SK-N-SH treated with all-trans-retinoic acid at 6 μM for 48 hours (cell line): ENCODE measurements around the gene LRRIQ1.

Source experiments
- ATAC-seq: fragments of 200-7000 bp; cut with Tn5 transposase; 3 replicates; pipeline ENCODE4 v1.9.1; 2020; ENCODE audit warnings: mild to moderate bottlenecking, moderate library complexity
- ARNTL ChIP-seq: fragments of 450-650 bp; formaldehyde crosslinking; IDR thresholded peaks from 2 replicates; pipeline ENCODE4 v1.5.0; 2020; ENCODE audit warnings: low read depth, mild to moderate bottlenecking, moderate library complexity, borderline replicate concordance
- BACH2 ChIP-seq: fragments of 250-450 bp; sonication (Bioruptor Pico); IDR thresholded peaks from 2 replicates; pipeline ENCODE4 v1.9.0; 2021; ENCODE audit warnings: mild to moderate bottlenecking, borderline replicate concordance
- CSDC2 ChIP-seq: fragments of 250-450 bp; sonication (Bioruptor Pico); IDR thresholded peaks from 2 replicates; pipeline ENCODE4 v1.5.0; 2020; ENCODE audit warnings: mild to moderate bottlenecking, moderate library complexity
- ESRRG ChIP-seq: fragments of 250-450 bp; sonication (Bioruptor Pico); IDR thresholded peaks from 2 replicates; pipeline ENCODE4 v1.6.1; 2021; ENCODE audit warnings: mild to moderate bottlenecking
- GLIS3 ChIP-seq: fragments of 250-450 bp; sonication (Bioruptor Pico); IDR thresholded peaks from 2 replicates; pipeline ENCODE4 v1.5.0; 2020; ENCODE audit warnings: mild to moderate bottlenecking, moderate library complexity
- ISL1 ChIP-seq: fragments of 250-450 bp; sonication (Bioruptor Pico); IDR thresholded peaks from 2 replicates; pipeline ENCODE4 v2.1.2; 2022; ENCODE audit warnings: mild to moderate bottlenecking, moderate library complexity
- OSR1 ChIP-seq: fragments of 250-450 bp; sonication (Bioruptor Pico); IDR thresholded peaks from 2 replicates; pipeline ENCODE4 v1.8.0; 2022; ENCODE audit warnings: moderate library complexity, mild to moderate bottlenecking, inconsistent platforms
- PPARA ChIP-seq: fragments of 250-450 bp; sonication (Bioruptor Pico); IDR thresholded peaks from 2 replicates; pipeline ENCODE4 v1.5.0; 2020; ENCODE audit warnings: mild to moderate bottlenecking, borderline replicate concordance
- RARB ChIP-seq: fragments of 250-450 bp; sonication (Bioruptor Pico); IDR thresholded peaks from 2 replicates; pipeline ENCODE4 v1.8.0; 2021; ENCODE audit warnings: mild to moderate bottlenecking, moderate library complexity
- SNAI2 ChIP-seq: fragments of 250-450 bp; sonication (Bioruptor Pico); IDR thresholded peaks from 2 replicates; pipeline ENCODE4 v1.5.0; 2020; ENCODE audit warnings: mild to moderate bottlenecking, moderate library complexity
- TCF4 ChIP-seq: fragments of 250-450 bp; sonication (Bioruptor Pico); IDR thresholded peaks from 2 replicates; pipeline ENCODE4 v1.8.0; 2021; ENCODE audit warnings: mild to moderate bottlenecking, moderate library complexity, borderline replicate concordance
- TOX ChIP-seq: fragments of 250-450 bp; sonication (Bioruptor Pico); IDR thresholded peaks from 2 replicates; pipeline ENCODE4 v1.8.0; 2021; ENCODE audit warnings: mild to moderate bottlenecking, moderate library complexity, borderline replicate concordance
- ZC3H10 ChIP-seq: fragments of 250-450 bp; sonication (Bioruptor Pico); IDR thresholded peaks from 2 replicates; pipeline ENCODE4 v1.5.1; 2021; ENCODE audit warnings: mild to moderate bottlenecking, moderate library complexity
- ZFP3 ChIP-seq: fragments of 250-450 bp; sonication (Bioruptor Pico); IDR thresholded peaks from 2 replicates; pipeline ENCODE4 v1.5.0; 2020; ENCODE audit warnings: mild to moderate bottlenecking, moderate library complexity
- ZFP30 ChIP-seq: fragments of 450-650 bp; formaldehyde crosslinking; IDR thresholded peaks from 2 replicates; pipeline ENCODE4 v1.5.0; 2022; ENCODE audit warnings: mild to moderate bottlenecking, moderate library complexity
- ZNF565 ChIP-seq: fragments of 450-650 bp; formaldehyde crosslinking; conservative IDR thresholded peaks from 2 replicates; pipeline ENCODE4 v1.5.0; 2020; ENCODE audit warnings: low read depth, mild to moderate bottlenecking, moderate library complexity
- ZNF70 ChIP-seq: fragments of 450-650 bp; formaldehyde crosslinking; IDR thresholded peaks from 2 replicates; pipeline ENCODE4 v1.5.0; 2020; ENCODE audit warnings: mild to moderate bottlenecking, moderate library complexity
- ZNF8 ChIP-seq: fragments of 450-650 bp; formaldehyde crosslinking; IDR thresholded peaks from 2 replicates; pipeline ENCODE4 v1.5.0; 2020; ENCODE audit warnings: mild to moderate bottlenecking, moderate library complexity
- TF ChIP-seq, protein P1 (sequence below): fragments of 250-450 bp; sonication (Bioruptor Pico); IDR thresholded peaks from 2 replicates; pipeline ENCODE4 v1.8.0; 2020; ENCODE audit warnings: mild to moderate bottlenecking, moderate library complexity, borderline replicate concordance
- TF ChIP-seq, protein P2 (sequence below): fragments of 250-450 bp; sonication (Bioruptor Pico); IDR thresholded peaks from 2 replicates; pipeline ENCODE4 v1.8.0; 2021; ENCODE audit warnings: low read depth, mild to moderate bottlenecking, moderate library complexity, borderline replicate concordance
- TF ChIP-seq, protein P3 (sequence below): fragments of 250-450 bp; sonication (Bioruptor Pico); IDR thresholded peaks from 2 replicates; pipeline ENCODE4 v1.5.1; 2020; ENCODE audit warnings: low read depth, mild to moderate bottlenecking, moderate library complexity
- TF ChIP-seq, protein P4 (sequence below): fragments of 250-450 bp; sonication (Bioruptor Pico); IDR thresholded peaks from 2 replicates; pipeline ENCODE4 v1.5.1; 2021; ENCODE audit warnings: mild to moderate bottlenecking, moderate library complexity
- TF ChIP-seq, protein P5 (sequence below): fragments of 250-450 bp; sonication (Bioruptor Pico); IDR thresholded peaks from 2 replicates; pipeline ENCODE4 v1.5.0; 2020; ENCODE audit warnings: mild to moderate bottlenecking, moderate library complexity

LRRIQ1 gene

DNA sequence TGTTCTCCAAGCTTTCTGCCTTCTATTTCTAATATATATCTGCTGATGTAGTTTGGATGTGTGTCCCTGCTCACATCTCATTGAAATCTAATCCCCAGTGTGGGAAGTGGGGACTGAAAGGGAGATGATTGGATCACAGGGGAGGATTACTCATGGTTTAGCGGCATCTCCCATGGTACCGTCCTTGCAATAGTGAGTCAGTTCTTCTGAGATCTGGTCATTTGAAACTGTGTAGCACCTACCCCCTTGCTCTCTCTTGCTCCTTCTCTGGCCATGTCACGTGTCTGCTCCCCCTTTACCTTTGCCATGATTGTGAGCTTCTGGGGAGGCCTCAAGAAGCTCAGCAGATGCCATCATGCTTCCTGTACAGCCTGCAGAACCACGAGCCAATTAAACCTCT lies 217.7 kb downstream of the LRRIQ1 start:
- no peak for TF ChIP-seq ZNF8
- no peak for ATAC-seq

DNA sequence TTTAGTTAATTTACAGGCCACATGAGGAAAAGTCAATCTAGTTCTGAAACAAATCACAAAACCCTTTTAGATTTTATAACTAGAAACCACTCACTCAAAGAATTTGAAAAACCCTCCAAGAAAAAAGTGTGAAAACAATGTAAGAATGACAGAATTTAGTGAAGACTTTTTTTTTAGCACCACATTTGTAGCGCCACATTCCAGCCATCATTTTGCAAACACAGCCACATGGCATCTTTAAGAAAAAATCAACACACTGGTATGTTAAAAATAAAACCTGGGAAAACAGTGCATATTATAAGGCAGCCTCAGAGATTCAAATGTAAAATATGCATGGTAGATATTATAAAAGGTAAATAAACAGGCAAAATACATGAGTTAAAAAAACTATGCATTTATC lies 221.5 kb downstream of the LRRIQ1 start:
- no peak for ATAC-seq
- no peak for TF ChIP-seq SNAI2 (CRISPR knock-in tag)
- TF ChIP-seq PPARA (CRISPR knock-in tag), result no peak
- TF ChIP-seq ZFP30, result no peak
- no peak for TF ChIP-seq ZC3H10
- no peak for TF ChIP-seq ZNF565 (CRISPR knock-in tag)
- TF ChIP-seq ISL1, result no peak
- TF ChIP-seq CSDC2 (CRISPR knock-in tag), result no peak
- no peak for TF ChIP-seq ZNF70 (CRISPR knock-in tag)
- no peak for TF ChIP-seq GLIS3 (CRISPR knock-in tag)
- TF ChIP-seq, protein P1, sequence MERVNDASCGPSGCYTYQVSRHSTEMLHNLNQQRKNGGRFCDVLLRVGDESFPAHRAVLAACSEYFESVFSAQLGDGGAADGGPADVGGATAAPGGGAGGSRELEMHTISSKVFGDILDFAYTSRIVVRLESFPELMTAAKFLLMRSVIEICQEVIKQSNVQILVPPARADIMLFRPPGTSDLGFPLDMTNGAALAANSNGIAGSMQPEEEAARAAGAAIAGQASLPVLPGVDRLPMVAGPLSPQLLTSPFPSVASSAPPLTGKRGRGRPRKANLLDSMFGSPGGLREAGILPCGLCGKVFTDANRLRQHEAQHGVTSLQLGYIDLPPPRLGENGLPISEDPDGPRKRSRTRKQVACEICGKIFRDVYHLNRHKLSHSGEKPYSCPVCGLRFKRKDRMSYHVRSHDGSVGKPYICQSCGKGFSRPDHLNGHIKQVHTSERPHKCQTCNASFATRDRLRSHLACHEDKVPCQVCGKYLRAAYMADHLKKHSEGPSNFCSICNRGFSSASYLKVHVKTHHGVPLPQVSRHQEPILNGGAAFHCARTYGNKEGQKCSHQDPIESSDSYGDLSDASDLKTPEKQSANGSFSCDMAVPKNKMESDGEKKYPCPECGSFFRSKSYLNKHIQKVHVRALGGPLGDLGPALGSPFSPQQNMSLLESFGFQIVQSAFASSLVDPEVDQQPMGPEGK, result no peak
- no peak for TF ChIP-seq TCF4 (CRISPR knock-in tag)

DNA sequence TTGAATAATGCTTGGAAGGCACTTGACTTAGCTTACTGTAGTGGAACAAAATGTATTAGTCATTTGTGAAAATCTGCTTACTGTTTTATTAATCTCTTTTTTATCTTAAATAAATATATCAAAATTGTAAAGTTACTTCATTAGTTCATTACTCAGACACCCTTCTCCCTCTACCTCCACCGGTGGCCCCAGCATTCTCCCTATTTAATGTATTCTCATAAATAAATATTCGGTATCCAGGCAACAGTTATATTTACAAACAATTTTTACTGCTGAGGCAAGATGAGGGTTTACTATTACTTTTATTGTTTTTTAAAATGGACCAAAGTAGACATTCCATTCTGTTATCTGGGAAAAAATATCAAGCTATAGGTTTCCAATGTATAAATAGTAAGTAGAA lies 224.3 kb downstream of the LRRIQ1 start:
- ATAC-seq, result no peak

DNA sequence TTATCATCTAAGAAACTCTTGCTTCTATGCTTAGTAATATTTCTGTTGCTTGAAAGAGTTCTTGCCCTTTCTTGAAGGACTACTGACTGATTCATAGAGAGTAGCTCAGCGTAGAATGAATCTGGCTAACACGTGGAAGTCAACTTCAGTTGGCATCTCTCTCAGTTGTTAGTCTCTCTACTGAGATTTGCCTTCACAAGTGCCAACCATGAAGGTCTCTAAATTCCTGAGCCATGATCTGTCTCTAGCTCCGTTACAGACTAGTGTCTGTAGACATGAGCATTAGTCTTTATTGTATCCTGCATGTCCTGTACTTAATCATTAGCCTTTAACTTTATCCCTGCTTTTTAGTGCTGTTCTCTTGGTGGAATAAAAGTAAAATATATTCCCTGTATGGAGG lies 224.7 kb downstream of the LRRIQ1 start:
- ATAC-seq, result peak; percentile 44; the same call in 2 of the 3 replicates
- TF ChIP-seq ZFP30 (no peak), ARNTL (CRISPR knock-in tag) (no peak), OSR1 (CRISPR knock-in tag) (no peak), ZNF70 (CRISPR knock-in tag) (no peak), TCF4 (CRISPR knock-in tag) (no peak), TOX (CRISPR knock-in tag) (no peak), CSDC2 (CRISPR knock-in tag) (no peak), GLIS3 (CRISPR knock-in tag) (no peak), ZNF565 (CRISPR knock-in tag) (no peak), ZNF8 (no peak), ISL1 (no peak), SNAI2 (CRISPR knock-in tag) (no peak), ZFP3 (CRISPR knock-in tag) (no peak), RARB (CRISPR knock-in tag) (no peak)
- TF ChIP-seq, protein P2, sequence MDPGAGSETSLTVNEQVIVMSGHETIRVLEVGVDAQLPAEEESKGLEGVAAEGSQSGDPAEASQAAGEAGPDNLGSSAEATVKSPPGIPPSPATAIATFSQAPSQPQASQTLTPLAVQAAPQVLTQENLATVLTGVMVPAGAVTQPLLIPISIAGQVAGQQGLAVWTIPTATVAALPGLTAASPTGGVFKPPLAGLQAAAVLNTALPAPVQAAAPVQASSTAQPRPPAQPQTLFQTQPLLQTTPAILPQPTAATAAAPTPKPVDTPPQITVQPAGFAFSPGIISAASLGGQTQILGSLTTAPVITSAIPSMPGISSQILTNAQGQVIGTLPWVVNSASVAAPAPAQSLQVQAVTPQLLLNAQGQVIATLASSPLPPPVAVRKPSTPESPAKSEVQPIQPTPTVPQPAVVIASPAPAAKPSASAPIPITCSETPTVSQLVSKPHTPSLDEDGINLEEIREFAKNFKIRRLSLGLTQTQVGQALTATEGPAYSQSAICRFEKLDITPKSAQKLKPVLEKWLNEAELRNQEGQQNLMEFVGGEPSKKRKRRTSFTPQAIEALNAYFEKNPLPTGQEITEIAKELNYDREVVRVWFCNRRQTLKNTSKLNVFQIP, result no peak
- TF ChIP-seq, protein P3, sequence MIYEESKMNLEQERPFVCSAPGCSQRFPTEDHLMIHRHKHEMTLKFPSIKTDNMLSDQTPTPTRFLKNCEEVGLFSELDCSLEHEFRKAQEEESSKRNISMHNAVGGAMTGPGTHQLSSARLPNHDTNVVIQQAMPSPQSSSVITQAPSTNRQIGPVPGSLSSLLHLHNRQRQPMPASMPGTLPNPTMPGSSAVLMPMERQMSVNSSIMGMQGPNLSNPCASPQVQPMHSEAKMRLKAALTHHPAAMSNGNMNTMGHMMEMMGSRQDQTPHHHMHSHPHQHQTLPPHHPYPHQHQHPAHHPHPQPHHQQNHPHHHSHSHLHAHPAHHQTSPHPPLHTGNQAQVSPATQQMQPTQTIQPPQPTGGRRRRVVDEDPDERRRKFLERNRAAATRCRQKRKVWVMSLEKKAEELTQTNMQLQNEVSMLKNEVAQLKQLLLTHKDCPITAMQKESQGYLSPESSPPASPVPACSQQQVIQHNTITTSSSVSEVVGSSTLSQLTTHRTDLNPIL, result no peak
- TF ChIP-seq, protein P4, sequence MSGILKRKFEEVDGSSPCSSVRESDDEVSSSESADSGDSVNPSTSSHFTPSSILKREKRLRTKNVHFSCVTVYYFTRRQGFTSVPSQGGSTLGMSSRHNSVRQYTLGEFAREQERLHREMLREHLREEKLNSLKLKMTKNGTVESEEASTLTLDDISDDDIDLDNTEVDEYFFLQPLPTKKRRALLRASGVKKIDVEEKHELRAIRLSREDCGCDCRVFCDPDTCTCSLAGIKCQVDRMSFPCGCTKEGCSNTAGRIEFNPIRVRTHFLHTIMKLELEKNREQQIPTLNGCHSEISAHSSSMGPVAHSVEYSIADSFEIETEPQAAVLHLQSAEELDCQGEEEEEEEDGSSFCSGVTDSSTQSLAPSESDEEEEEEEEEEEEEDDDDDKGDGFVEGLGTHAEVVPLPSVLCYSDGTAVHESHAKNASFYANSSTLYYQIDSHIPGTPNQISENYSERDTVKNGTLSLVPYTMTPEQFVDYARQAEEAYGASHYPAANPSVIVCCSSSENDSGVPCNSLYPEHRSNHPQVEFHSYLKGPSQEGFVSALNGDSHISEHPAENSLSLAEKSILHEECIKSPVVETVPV (CRISPR knock-in tag), result no peak
- TF ChIP-seq, protein P5, sequence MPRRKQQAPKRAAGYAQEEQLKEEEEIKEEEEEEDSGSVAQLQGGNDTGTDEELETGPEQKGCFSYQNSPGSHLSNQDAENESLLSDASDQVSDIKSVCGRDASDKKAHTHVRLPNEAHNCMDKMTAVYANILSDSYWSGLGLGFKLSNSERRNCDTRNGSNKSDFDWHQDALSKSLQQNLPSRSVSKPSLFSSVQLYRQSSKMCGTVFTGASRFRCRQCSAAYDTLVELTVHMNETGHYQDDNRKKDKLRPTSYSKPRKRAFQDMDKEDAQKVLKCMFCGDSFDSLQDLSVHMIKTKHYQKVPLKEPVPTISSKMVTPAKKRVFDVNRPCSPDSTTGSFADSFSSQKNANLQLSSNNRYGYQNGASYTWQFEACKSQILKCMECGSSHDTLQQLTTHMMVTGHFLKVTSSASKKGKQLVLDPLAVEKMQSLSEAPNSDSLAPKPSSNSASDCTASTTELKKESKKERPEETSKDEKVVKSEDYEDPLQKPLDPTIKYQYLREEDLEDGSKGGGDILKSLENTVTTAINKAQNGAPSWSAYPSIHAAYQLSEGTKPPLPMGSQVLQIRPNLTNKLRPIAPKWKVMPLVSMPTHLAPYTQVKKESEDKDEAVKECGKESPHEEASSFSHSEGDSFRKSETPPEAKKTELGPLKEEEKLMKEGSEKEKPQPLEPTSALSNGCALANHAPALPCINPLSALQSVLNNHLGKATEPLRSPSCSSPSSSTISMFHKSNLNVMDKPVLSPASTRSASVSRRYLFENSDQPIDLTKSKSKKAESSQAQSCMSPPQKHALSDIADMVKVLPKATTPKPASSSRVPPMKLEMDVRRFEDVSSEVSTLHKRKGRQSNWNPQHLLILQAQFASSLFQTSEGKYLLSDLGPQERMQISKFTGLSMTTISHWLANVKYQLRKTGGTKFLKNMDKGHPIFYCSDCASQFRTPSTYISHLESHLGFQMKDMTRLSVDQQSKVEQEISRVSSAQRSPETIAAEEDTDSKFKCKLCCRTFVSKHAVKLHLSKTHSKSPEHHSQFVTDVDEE, result no peak
- TF ChIP-seq, protein P1, result no peak
- TF ChIP-seq, all 23 proteins: peak for 0

More for the DNA sequence above, 224.3 kb downstream of the LRRIQ1 start:
- TF ChIP-seq ISL1 (no peak), RARB (CRISPR knock-in tag) (no peak), BACH2 (CRISPR knock-in tag) (no peak), GLIS3 (CRISPR knock-in tag) (no peak), ZNF70 (CRISPR knock-in tag) (no peak), ESRRG (no peak), ZFP30 (no peak), CSDC2 (CRISPR knock-in tag) (no peak), ZFP3 (CRISPR knock-in tag) (no peak)
- TF ChIP-seq, protein P2, result no peak
